HEK293T (cell line): Measurements from ENCODE around the gene TEP1.

ENCODE experiments used
- CTCF ChIA-PET: fragments of 350-600 bp; formaldehyde crosslinking; extraction: SDS; loops from one replicate; lab custom pipeline; 2021; ENCODE audit warnings: antibody characterized with exemption, inconsistent platforms; lab: Yijun Ruan, JAX
- POLR2A ChIA-PET: fragments of 350-600 bp; formaldehyde crosslinking; extraction: SDS; loops from one replicate; lab custom pipeline; 2020; ENCODE audit warnings: antibody characterized with exemption, inconsistent platforms; lab: Yijun Ruan, JAX
- DNase-seq: peaks from one replicate; pipeline ENCODE4 v3.0.0; 2012; ENCODE audit warnings: mixed read lengths; ENCODE audit errors: extremely low spot score
- ARNT ChIP-seq: fragments of 450-650 bp; IDR thresholded peaks from 2 replicates; pipeline ENCODE4 v1.6.1; 2017; ENCODE audit warnings: mild to moderate bottlenecking
- BHLHE40 ChIP-seq: fragments of 450-650 bp; IDR thresholded peaks from 2 replicates; pipeline ENCODE4 v1.6.1; 2016; ENCODE audit warnings: mild to moderate bottlenecking, moderate library complexity, borderline replicate concordance
- CTBP1 ChIP-seq: fragments of 450-650 bp; IDR thresholded peaks from 2 replicates; pipeline ENCODE4 v1.6.1; 2016; ENCODE audit warnings: borderline replicate concordance
- ELF4 ChIP-seq: fragments of 450-650 bp; IDR thresholded peaks from 2 replicates; pipeline ENCODE4 v1.6.1; 2017; ENCODE audit warnings: antibody characterized with exemption
- FOXA1 ChIP-seq: fragments of 450-650 bp; IDR thresholded peaks from 2 replicates; pipeline ENCODE4 v1.6.1; 2016; ENCODE audit warnings: mild to moderate bottlenecking
- FOXK2 ChIP-seq: fragments of 450-650 bp; IDR thresholded peaks from 2 replicates; pipeline ENCODE4 v1.6.1; 2016; ENCODE audit warnings: mild to moderate bottlenecking
- FOXM1 ChIP-seq: fragments of 450-650 bp; IDR thresholded peaks from 2 replicates; pipeline ENCODE4 v1.6.1; 2017; ENCODE audit warnings: mild to moderate bottlenecking, borderline replicate concordance
- HDGF ChIP-seq: fragments of 450-650 bp; IDR thresholded peaks from 2 replicates; pipeline ENCODE4 v1.6.1; 2017; ENCODE audit warnings: antibody characterized with exemption, borderline replicate concordance
- L3MBTL2 ChIP-seq: fragments of 450-650 bp; conservative IDR thresholded peaks from 2 replicates; pipeline ENCODE4 v1.6.1; 2016; ENCODE audit warnings: mild to moderate bottlenecking
- LEF1 ChIP-seq: fragments of 450-650 bp; IDR thresholded peaks from 2 replicates; pipeline ENCODE4 v1.6.1; 2017; ENCODE audit warnings: mild to moderate bottlenecking, borderline replicate concordance
- NFRKB ChIP-seq: fragments of 450-650 bp; IDR thresholded peaks from 2 replicates; pipeline ENCODE4 v1.6.1; 2016; ENCODE audit warnings: mild to moderate bottlenecking, moderate library complexity
- SP1 ChIP-seq: fragments of 450-650 bp; IDR thresholded peaks from 2 replicates; pipeline ENCODE4 v1.6.1; 2017
- SUZ12 ChIP-seq: fragments of 450-650 bp; IDR thresholded peaks from 2 replicates; pipeline ENCODE4 v1.6.1; 2016; ENCODE audit warnings: mild to moderate bottlenecking
- TARDBP ChIP-seq: fragments of 450-650 bp; IDR thresholded peaks from 2 replicates; pipeline ENCODE4 v1.6.1; 2016
- ZNF384 ChIP-seq: fragments of 450-650 bp; IDR thresholded peaks from 2 replicates; pipeline ENCODE4 v1.6.1; 2016
- TF ChIP-seq, protein P1 (sequence below): fragments of 450-650 bp; IDR thresholded peaks from 2 replicates; pipeline ENCODE4 v1.6.1; 2016

Gene TEP1

DNA sequence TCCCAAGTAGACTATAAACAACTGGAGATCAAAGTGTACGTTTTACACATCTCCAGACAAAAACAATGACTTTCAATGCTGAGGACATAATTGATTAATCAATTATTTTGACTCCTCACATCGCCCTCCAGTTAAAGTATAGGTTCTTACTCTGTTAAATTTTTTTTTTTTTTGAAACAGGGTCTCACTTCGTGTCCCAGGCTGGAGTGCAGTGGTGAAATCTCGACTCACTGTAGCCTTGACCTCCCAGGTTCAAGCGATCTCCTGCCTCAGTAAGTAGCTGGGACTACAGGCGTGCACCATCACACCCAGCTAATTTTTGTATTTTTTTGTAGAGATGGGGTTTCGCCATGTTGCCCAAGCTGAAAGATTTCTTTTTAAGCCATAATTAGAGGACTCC, 79.3 kb downstream of the TEP1 start:
- ChIA-PET CTCF (interaction anchor here (0.9 kb wide), 1 partner anchor 81 kb away, joined by 3 read pairs; no protein-coding TSS in a partner anchor), POLR2A (interaction anchor here (1.2 to 9.7 kb wide), 3 partner anchors 8 to 127 kb away, joined by 3 to 162 read pairs (median 12); partner anchors contain the start of genes APEX1, OSGEP, PARP2 and PIP4P1)
- TF ChIP-seq FOXA1 (no peak), FOXM1 (no peak), NFRKB (no peak), ZNF384 (no peak), TARDBP (no peak), L3MBTL2 (no peak), SUZ12 (no peak), SP1 (no peak), ARNT (no peak), HDGF (no peak)
- DNase-seq, result no peak

DNA sequence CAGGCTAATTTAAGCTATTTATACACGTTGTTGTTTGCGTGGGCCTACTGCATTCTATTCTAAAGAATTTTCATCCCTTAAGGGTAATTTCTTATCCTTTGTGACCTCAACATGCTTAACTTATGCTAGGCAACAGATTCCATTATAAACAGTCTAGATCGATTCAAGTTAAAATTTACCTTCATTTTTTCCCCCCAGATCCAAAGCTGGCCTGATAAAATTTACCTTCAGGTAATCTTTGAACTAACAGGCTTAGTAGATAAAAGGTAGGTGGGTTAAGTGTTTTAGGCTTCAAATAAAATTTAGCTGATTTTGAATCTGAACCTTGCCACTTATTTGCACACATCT, 79.8 kb downstream of the TEP1 start:
- POLR2A ChIA-PET, result interaction anchor here (1.2 to 9.7 kb wide), 4 partner anchors 9 to 128 kb away, joined by 3 to 162 read pairs (median 8); partner anchors contain the start of genes APEX1, OSGEP, PARP2 and PIP4P1
- TF ChIP-seq SUZ12 (no peak), SP1 (no peak), HDGF (no peak), CTBP1 (no peak), ELF4 (no peak)
- TF ChIP-seq, protein P1, sequence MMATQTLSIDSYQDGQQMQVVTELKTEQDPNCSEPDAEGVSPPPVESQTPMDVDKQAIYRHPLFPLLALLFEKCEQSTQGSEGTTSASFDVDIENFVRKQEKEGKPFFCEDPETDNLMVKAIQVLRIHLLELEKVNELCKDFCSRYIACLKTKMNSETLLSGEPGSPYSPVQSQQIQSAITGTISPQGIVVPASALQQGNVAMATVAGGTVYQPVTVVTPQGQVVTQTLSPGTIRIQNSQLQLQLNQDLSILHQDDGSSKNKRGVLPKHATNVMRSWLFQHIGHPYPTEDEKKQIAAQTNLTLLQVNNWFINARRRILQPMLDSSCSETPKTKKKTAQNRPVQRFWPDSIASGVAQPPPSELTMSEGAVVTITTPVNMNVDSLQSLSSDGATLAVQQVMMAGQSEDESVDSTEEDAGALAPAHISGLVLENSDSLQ, result no peak
- no peak for DNase-seq
- CTCF ChIA-PET, result interaction anchor here (1.9 kb wide), 1 partner anchor 8 kb away, joined by 4 read pairs; no protein-coding TSS in a partner anchor

GRCh38 chr14:20332788-20333493, 80.4 kb downstream of the TEP1 start, which contains the start of gene CCNB1IP1:
Gene CCNB1IP1 (minus strand): TSS chr14:20333279. CDS start chr14:20316523, 16,756 bp downstream.
- POLR2A ChIA-PET, result interaction anchor here (0.6 to 9.7 kb wide), 9 partner anchors 9 to 350 kb away, joined by 3 to 162 read pairs (median 3); partner anchors contain the start of genes APEX1, OSGEP, PARP2 and PIP4P1
- CTCF ChIA-PET, result interaction anchor here (1.0 to 1.9 kb wide), 2 partner anchors 9 to 83 kb away, joined by 3 to 4 read pairs; no protein-coding TSS in a partner anchor
- TF ChIP-seq TARDBP (no peak), ELF4 (peak; percentile 82), NFRKB (no peak), ZNF384 (no peak), L3MBTL2 (peak; percentile 88), LEF1 (no peak), FOXM1 (no peak), SUZ12 (no peak), FOXA1 (no peak), CTBP1 (0 out of 2 replicates have a peak, but pooled peaks have one; percentile 43)
- TF ChIP-seq, protein P1, result no peak
- peak; percentile 79 for DNase-seq

DNA sequence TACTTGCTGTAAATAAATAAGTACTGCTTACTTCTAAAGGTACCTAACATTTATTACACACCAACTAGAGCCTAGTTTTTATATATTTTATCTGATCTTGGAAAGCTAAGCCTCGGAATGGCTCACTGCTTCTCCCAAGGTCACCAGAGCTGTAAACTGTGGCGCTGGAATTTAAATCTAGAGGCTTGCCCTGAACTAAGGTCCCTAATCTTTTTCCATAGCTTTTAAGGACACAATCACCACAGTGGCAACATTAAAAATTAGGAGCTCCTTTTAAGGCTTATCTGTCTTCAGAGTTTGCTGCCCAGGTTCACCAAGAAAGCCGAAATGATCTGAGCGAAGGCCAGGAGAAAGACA, 80.9 kb downstream of the TEP1 start:
- ChIA-PET CTCF (interaction anchor here (1.0 to 1.9 kb wide), 2 partner anchors 9 to 83 kb away, joined by 3 to 4 read pairs; no protein-coding TSS in a partner anchor), POLR2A (interaction anchor here (0.6 to 9.7 kb wide), 8 partner anchors 10 to 351 kb away, joined by 3 to 162 read pairs (median 4); partner anchors contain the start of genes APEX1, OSGEP, PARP2 and PIP4P1)
- TF ChIP-seq LEF1 (no peak), ARNT (no peak)
- no peak for DNase-seq

- no peak for DNase-seq
- POLR2A ChIA-PET, result interaction anchor here (2.1 to 9.7 kb wide), 2 partner anchors 11 to 139 kb away, joined by 10 to 162 read pairs; partner anchors contain the start of genes PARP2 and PNP
- CTCF ChIA-PET, result interaction anchor here (0.7 kb wide), 1 partner anchor 81 kb away, joined by 3 read pairs; no protein-coding TSS in a partner anchor
- TF ChIP-seq TARDBP, result no peak
- no peak for TF ChIP-seq FOXA1
These were observed 82.2 kb downstream of the TEP1 start for GRCh38 chr14:20331053-20331613.

DNA sequence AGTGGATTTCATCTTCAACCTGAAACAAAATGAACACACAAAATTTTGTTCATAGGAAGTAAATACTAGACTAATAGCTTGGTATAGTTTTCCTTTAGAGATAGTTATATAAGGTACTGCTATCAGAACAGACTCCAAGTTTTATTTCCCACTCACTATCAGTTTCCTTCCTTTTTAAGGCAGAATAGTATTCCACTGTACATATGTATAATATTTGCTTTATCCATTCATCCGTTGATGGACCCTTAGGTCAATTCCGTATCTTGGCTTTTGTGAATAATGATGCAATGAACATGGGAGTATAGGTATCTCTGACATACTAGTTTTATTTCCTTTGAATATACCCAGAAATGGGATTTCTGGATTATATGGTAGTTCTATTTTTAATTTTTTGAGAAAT, 83.9 kb downstream of the TEP1 start:
- CTCF ChIA-PET, result interaction anchor here (1.0 to 1.6 kb wide), 2 partner anchors 14 to 87 kb away, joined by 3 to 6 read pairs; partner anchors contain the start of gene PARP2
- POLR2A ChIA-PET, result interaction anchor here (0.6 to 9.7 kb wide), 2 partner anchors 9 to 13 kb away, joined by 3 to 162 read pairs; partner anchors contain the start of gene PARP2
- no peak for TF ChIP-seq BHLHE40
- TF ChIP-seq SUZ12, result no peak
- TF ChIP-seq ZNF384, result no peak
- no peak for TF ChIP-seq NFRKB
- no peak for TF ChIP-seq ARNT
- no peak for TF ChIP-seq LEF1
- no peak for TF ChIP-seq ELF4
- TF ChIP-seq SP1, result no peak
- TF ChIP-seq, protein P1, result no peak
- TF ChIP-seq L3MBTL2, result no peak
- no peak for TF ChIP-seq HDGF
- no peak for TF ChIP-seq TARDBP
- TF ChIP-seq FOXK2, result no peak
- TF ChIP-seq CTBP1, result no peak
- TF ChIP-seq FOXM1, result no peak
- no peak for TF ChIP-seq FOXA1

More for the DNA sequence above, 83.9 kb downstream of the TEP1 start:
- DNase-seq, result no peak
